AG04450 (cell line): ENCODE measurements around the gene PTK6. TPM values are rescaled to one million over a fixed set of nuclear protein-coding genes. Genes with fewer than 3 reads are reported as not detected.

Experiments
- CTCF ChIA-PET: fragments of 300-600, 350-600 bp; formaldehyde crosslinking; extraction: SDS; loops from one replicate; lab custom pipeline; 2022; ENCODE audit warnings: antibody characterized with exemption, inconsistent platforms; lab: Charles Lee
- POLR2A ChIA-PET: fragments of 350-600 bp; formaldehyde crosslinking; extraction: SDS; loops from one replicate; lab custom pipeline; 2021; ENCODE audit warnings: antibody characterized with exemption, inconsistent platforms; lab: Yijun Ruan, JAX
- DNase-seq: peaks from one replicate; pipeline ENCODE4 v3.0.0-alpha.2; 2011; ENCODE audit warnings: low read depth, low spot score
- H3K27ac ChIP-seq: one replicate; pipeline ENCODE4 v1.5.1; 2012; ENCODE audit warnings: low read depth, low read length, control low read depth
- H3K27me3 ChIP-seq: one replicate; pipeline ENCODE4 v1.6.0; 2012; ENCODE audit warnings: low read length; ENCODE audit not compliant: control insufficient read depth, insufficient read depth
- H3K4me3 ChIP-seq: 2 replicates; pipeline ENCODE4 v1.5.1; 2011; ENCODE audit warnings: mild to moderate bottlenecking, low read depth, low read length, control low read depth
- H3K9me3 ChIP-seq: 2 replicates; pipeline ENCODE4 v1.5.1; 2012; ENCODE audit warnings: low read length; ENCODE audit not compliant: control insufficient read depth, insufficient read depth
- CTCF ChIP-seq: IDR thresholded peaks from 2 replicates; pipeline ENCODE4 v1.5.1; 2011; ENCODE audit warnings: low read depth, low read length, control low read depth, inconsistent platforms
- polyA plus RNA-seq: library from polyadenylated mRNA; depleted of rRNA; stranded (reverse); fragments of >200 nt; gene quantifications from 2 replicates; pipeline ENCODE4 v1.2.3, GENCODE V29; 2011

Gene PTK6
- polyA plus RNA-seq, 1 experiment: 0.02 TPM

DNA sequence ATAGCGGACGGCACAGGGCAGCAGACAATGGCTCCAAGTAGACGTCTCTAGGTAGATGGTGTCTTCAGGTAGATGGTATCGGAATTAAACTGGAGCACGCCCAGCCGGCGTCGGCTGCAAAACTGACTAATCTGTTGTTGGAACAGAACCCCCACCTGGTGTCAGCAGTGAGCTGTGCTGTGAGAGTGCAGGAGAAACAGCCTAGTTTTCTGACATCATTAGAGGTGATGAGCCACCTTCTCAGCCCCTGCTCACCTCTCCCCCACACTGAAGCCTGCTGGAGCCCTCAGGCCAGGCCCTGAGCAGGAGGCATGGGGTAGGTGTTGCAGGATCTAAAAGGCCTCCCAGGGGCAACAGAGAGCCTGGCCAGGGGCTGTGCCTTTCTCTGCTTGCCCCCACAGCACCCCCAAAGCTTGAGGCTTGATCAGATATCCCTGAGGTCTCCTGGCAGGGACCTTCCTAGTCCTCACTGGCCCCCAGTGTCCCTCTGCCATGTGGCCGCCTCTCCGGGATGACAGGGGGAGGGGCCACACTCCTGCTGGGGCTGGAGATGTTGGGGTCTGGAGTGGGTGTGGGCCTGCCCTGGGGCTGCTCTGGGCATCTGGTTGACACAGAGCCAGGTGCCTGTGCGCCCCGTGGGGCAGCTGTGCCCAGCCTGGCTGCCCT lies 43.8 kb upstream of the PTK6 start:
- ChIA-PET CTCF (interaction anchor here (1.0 kb wide), 1 partner anchor 84 kb away, joined by 3 read pairs; no protein-coding TSS in a partner anchor), POLR2A (no interaction called here)
- DNase-seq: no peak
- H3K27me3 ChIP-seq: no peaks in the 10 kb centered on the region
- no peak overlapping the region for H3K4me3 ChIP-seq
- TF ChIP-seq CTCF: peak; percentile 57
- H3K9me3 ChIP-seq: no peaks in the 10 kb centered on the region; the same call in 1 of the 2 replicates
- no peak overlapping the region for H3K27ac ChIP-seq

DNA sequence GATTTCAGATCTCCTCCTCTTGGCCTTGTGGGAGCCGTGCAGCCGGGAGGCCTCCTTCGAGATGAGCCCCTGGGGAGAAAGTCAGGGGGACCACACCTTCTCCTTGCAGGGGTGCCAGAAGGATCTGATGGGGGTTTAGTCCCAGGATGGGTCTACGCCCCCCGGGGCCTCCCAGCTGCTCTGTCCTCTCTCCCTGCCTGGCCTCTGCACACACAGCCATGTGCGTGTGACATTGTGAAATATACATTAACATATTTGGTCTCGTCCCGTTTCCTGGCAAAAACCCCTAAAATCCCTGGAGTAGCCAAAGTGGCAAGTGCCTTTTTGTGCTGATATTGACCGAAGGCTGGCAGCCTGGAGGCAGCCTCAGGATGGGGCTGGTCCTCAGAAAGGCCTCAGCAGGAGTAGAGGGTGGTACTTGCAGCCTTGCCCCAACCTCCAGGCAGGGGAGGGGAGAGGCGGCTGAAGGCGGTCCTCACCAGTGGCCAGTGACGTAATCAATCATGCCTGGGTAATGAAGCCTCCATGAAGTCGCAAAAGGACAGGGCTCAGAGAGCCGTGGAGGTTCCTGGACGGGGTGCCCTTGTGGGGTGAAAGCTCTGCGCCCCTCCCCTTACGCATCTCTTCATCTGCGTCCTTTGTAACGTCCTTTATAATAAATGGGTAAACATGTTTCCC lies 42.0 kb upstream of the PTK6 start:
- no peak for TF ChIP-seq CTCF
- Histone ChIP-seq H3K27me3 (no peaks in the 10 kb centered on the region), H3K4me3 (no peak overlapping the region), H3K9me3 (no peaks in the 10 kb centered on the region; the same call in 1 of the 2 replicates), H3K27ac (no peak overlapping the region)
- CTCF ChIA-PET: interaction anchor here (0.7 kb wide), 1 partner anchor 21 kb away, joined by 3 read pairs; no protein-coding TSS in a partner anchor
- DNase-seq: no peak
- POLR2A ChIA-PET: no interaction called here

- CTCF ChIA-PET: no interaction called here
Measured at GRCh38 chr20:63578224-63579016, 41.2 kb upstream of the PTK6 start.

DNA sequence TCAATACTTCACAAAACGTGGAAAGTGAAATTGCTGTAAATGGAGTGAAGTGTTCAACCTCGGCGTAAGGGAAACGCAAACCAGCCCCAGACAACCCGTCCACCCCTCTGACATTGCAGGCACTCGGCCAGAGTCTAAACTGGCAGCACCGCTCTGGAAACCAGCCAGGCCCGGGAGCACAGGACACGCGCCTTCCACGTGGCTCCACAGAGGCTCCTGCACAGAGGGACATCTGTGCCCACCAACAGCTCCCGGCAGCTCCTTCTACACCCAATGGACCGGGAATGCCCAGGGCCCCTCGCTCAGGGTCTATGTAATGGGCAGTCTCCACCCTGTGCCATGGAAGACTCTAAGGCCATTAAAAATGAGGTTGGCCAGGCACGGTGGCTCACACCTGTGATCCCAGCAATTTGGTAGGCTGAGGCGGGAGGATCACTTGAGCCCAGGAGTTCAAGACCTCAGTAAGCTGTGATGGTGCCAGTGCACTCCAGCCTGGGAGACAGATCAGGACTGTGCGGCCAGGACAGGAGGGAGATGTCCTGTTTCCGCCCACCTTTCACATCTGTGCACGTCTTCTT lies 40.2 kb upstream of the PTK6 start:
- no peak for DNase-seq
- no peak for TF ChIP-seq CTCF
- CTCF ChIA-PET: no interaction called here
- Histone ChIP-seq H3K27me3 (no peaks in the 10 kb centered on the region), H3K4me3 (no peak overlapping the region), H3K27ac (no peak overlapping the region), H3K9me3 (no peaks in the 10 kb centered on the region; the same call in 1 of the 2 replicates)
- POLR2A ChIA-PET: interaction anchor here (0.6 kb wide), 1 partner anchor 107 kb away, joined by 3 read pairs; no protein-coding TSS in a partner anchor

More at GRCh38 chr20:63578224-63579016, 41.2 kb upstream of the PTK6 start:
- DNase-seq: no peak
- Histone ChIP-seq H3K4me3 (no peak overlapping the region), H3K27me3 (no peaks in the 10 kb centered on the region), H3K27ac (no peak overlapping the region), H3K9me3 (no peaks in the 10 kb centered on the region; the same call in 1 of the 2 replicates)
- TF ChIP-seq CTCF: no peak
- POLR2A ChIA-PET: no interaction called here
